PC-3 (cell line): ENCODE measurements around the gene TNRC6B. TPM values are rescaled to one million over a fixed set of nuclear protein-coding genes. Genes with fewer than 3 reads are reported as not detected.

Source experiments
- ATAC-seq: fragments of 200-7000 bp; cut with Tn5 transposase; 2 replicates; pipeline ENCODE4 v1.9.1; 2020; ENCODE audit warnings: mild to moderate bottlenecking, moderate library complexity
- BruUV-seq: library from RNA; stranded (reverse); fragments of 400-500 nt; replicated peaks from 2 replicates; lab custom pipeline; 2021; lab: Mats Ljungman, UMichigan
- CTCF ChIA-PET: fragments of 300-600 bp; sonication (Branson Sonifier 250); formaldehyde crosslinking; loops from one replicate; lab custom pipeline; 2022; ENCODE audit warnings: antibody characterized with exemption; lab: Charles Lee
- POLR2A ChIA-PET: fragments of 300-600 bp; sonication (Branson Sonifier 250); formaldehyde crosslinking; loops from one replicate; lab custom pipeline; 2022; ENCODE audit warnings: antibody characterized with exemption; ENCODE audit not compliant: unreplicated experiment; lab: Charles Lee
- DNase-seq: peaks from one replicate; pipeline ENCODE4 v3.0.0-alpha.2; 2015
- H2AFZ ChIP-seq: fragments of 300-600 bp; sonication (generic); 2 replicates; pipeline ENCODE4 v1.6.0; 2016; ENCODE audit warnings: antibody characterized with exemption, low read length
- H3F3A ChIP-seq: fragments of 300-600 bp; sonication (generic); one replicate; pipeline ENCODE4 v1.6.0; 2017; ENCODE audit warnings: antibody characterized with exemption, low read length, control low read depth, mild to moderate bottlenecking; ENCODE audit not compliant: unreplicated experiment
- H3K27ac ChIP-seq: fragments of 300-600 bp; sonication (generic); 2 replicates; pipeline ENCODE4 v1.5.1; 2016; ENCODE audit warnings: mild to moderate bottlenecking, low read length
- H3K27me3 ChIP-seq: fragments of 300-600 bp; sonication (generic); 2 replicates; pipeline ENCODE4 v1.6.1; 2016; ENCODE audit warnings: low read length, mixed read lengths
- H3K36me3 ChIP-seq: fragments of 300-600 bp; sonication (generic); 2 replicates; pipeline ENCODE4 v1.6.1; 2016; ENCODE audit warnings: low read depth, mixed run types, low read length, mixed read lengths
- H3K4me1 ChIP-seq: fragments of 300-600 bp; sonication (generic); 2 replicates; pipeline ENCODE4 v1.5.1; 2016; ENCODE audit warnings: low read length; ENCODE audit not compliant: insufficient read depth
- H3K4me2 ChIP-seq: fragments of 300-600 bp; sonication (generic); 2 replicates; pipeline ENCODE4 v1.6.0; 2016; ENCODE audit warnings: low read length
- H3K4me3 ChIP-seq: fragments of 300-600 bp; sonication (generic); 2 replicates; pipeline ENCODE4 v1.5.1; 2016; ENCODE audit warnings: mild to moderate bottlenecking, low read length, mixed read lengths
- H3K79me2 ChIP-seq: fragments of 300-600 bp; sonication (generic); 2 replicates; pipeline ENCODE4 v1.6.1; 2017; ENCODE audit warnings: low read length, mixed read lengths
- H3K9ac ChIP-seq: fragments of 300-600 bp; sonication (generic); 2 replicates; pipeline ENCODE4 v1.6.0; 2016; ENCODE audit warnings: mild to moderate bottlenecking, low read length
- H3K9me2 ChIP-seq: fragments of 300-600 bp; sonication (generic); replicated peaks from 2 replicates; pipeline ENCODE4 v1.6.1; 2016; ENCODE audit warnings: mixed run types, low read length, mixed read lengths
- H3K9me3 ChIP-seq: fragments of 300-600 bp; sonication (generic); 2 replicates; pipeline ENCODE4 v1.6.1; 2016; ENCODE audit warnings: low read length, mixed read lengths
- H4K20me1 ChIP-seq: fragments of 300-600 bp; sonication (generic); 2 replicates; pipeline ENCODE4 v1.6.1; 2016; ENCODE audit warnings: low read length, mixed read lengths
- CTCF ChIP-seq: fragments of 300-600 bp; sonication (generic); conservative IDR thresholded peaks from 2 replicates; pipeline ENCODE4 v1.5.1; 2017; ENCODE audit warnings: antibody characterized with exemption, low read depth, mild to moderate bottlenecking, low read length
- EZH2 ChIP-seq: fragments of 300-600 bp; sonication (generic); IDR thresholded peaks from one replicate; pipeline ENCODE4 v1.6.1; 2017; ENCODE audit warnings: antibody characterized with exemption, mild to moderate bottlenecking, low read length; ENCODE audit not compliant: unreplicated experiment
- EZH2phosphoT487 ChIP-seq: fragments of 300-600 bp; sonication (generic); IDR thresholded peaks from 2 replicates; pipeline ENCODE4 v1.6.1; 2018; ENCODE audit warnings: mild to moderate bottlenecking, antibody characterized with exemption, low read length, borderline replicate concordance
- intact Hi-C: fragments of 100-400 bp; cut with micrococcal nuclease; formaldehyde crosslinking; loops from 2 replicates; pipeline ENCODE4 v1.9.0; 2023
- total RNA-seq: library from RNA; depleted of rRNA; stranded (reverse); fragments of >200 nt; gene quantifications from 2 replicates; pipeline ENCODE4 v1.2.3, GENCODE V29; 2014

TNRC6B gene
- total RNA-seq, 1 experiment from 2014 or later, result 21.3 TPM

GRCh38 chr22:40368836-40369235, 191.1 kb downstream of the TNRC6B start:
- ChIA-PET POLR2A (interaction anchor here (0.5 kb wide), 1 partner anchor 583 kb away, joined by 3 read pairs; the partner anchor contains the start of gene RBX1), CTCF (no interaction called here)
- ATAC-seq, result no peak
- Histone ChIP-seq H3F3A (no peaks in the 10 kb centered on the region), H3K9me2 (no peaks in the 10 kb centered on the region), H3K36me3 (peaks cover 11% of the 10 kb centered on the region; the same call in 1 of the 2 replicates), H3K4me1 (no peaks in the 10 kb centered on the region), H3K27ac (no peak overlapping the region), H3K27me3 (no peaks in the 10 kb centered on the region), H2AFZ (no peak overlapping the region), H3K4me3 (no peak overlapping the region), H4K20me1 (no peaks in the 10 kb centered on the region), H3K79me2 (peaks cover 26% of the 10 kb centered on the region), H3K9me3 (no peaks in the 10 kb centered on the region), H3K9ac (no peak overlapping the region), H3K4me2 (no peak overlapping the region)
- intact Hi-C loops, result no loop called here
- no peak for DNase-seq
- BruUV-seq, result no TSS peak
- no peak for TF ChIP-seq EZH2phosphoT487
- TF ChIP-seq EZH2, result no peak
- TF ChIP-seq CTCF, result no peak

- H3K4me1 ChIP-seq, result no peaks in the 10 kb centered on the region
- H2AFZ ChIP-seq, result no peak overlapping the region
- H3K9me2 ChIP-seq, result no peaks in the 10 kb centered on the region
- ChIA-PET POLR2A (no interaction called here), CTCF (no interaction called here)
- intact Hi-C loops, result no loop called here
- no peaks in the 10 kb centered on the region for H3K27me3 ChIP-seq
- no peak overlapping the region for H3K9ac ChIP-seq
- H3K4me2 ChIP-seq, result no peak overlapping the region
- peaks cover 42% of the 10 kb centered on the region for H3K79me2 ChIP-seq
- no peak overlapping the region for H3K4me3 ChIP-seq
- ATAC-seq, result no peak
- no TSS peak for BruUV-seq
- H3K27ac ChIP-seq, result no peak overlapping the region
- no peaks in the 10 kb centered on the region for H4K20me1 ChIP-seq
- no peaks in the 10 kb centered on the region for H3K36me3 ChIP-seq
- TF ChIP-seq CTCF, result no peak
- no peak for TF ChIP-seq EZH2phosphoT487
- no peak for TF ChIP-seq EZH2
- H3F3A ChIP-seq, result no peaks in the 10 kb centered on the region
- DNase-seq, result no peak
- no peaks in the 10 kb centered on the region for H3K9me3 ChIP-seq
Measured at GRCh38 chr22:40374567-40374966, 196.8 kb downstream of the TNRC6B start.

- Histone ChIP-seq H2AFZ (no peak overlapping the region), H3K4me1 (no peaks in the 10 kb centered on the region), H3F3A (no peaks in the 10 kb centered on the region), H3K9me3 (no peaks in the 10 kb centered on the region), H3K4me3 (no peak overlapping the region), H4K20me1 (no peaks in the 10 kb centered on the region), H3K36me3 (no peaks in the 10 kb centered on the region), H3K9me2 (no peaks in the 10 kb centered on the region), H3K79me2 (peaks cover 38% of the 10 kb centered on the region), H3K9ac (no peak overlapping the region), H3K27me3 (no peaks in the 10 kb centered on the region), H3K27ac (no peak overlapping the region), H3K4me2 (no peak overlapping the region)
- ChIA-PET POLR2A (interaction anchor here (0.5 kb wide), 1 partner anchor 492 kb away, joined by 4 read pairs; no protein-coding TSS in a partner anchor), CTCF (no interaction called here)
- no TSS peak for BruUV-seq
- DNase-seq, result no peak
- intact Hi-C loops, result no loop called here
- no peak for ATAC-seq
- no peak for TF ChIP-seq EZH2phosphoT487
- no peak for TF ChIP-seq EZH2
- no peak for TF ChIP-seq CTCF
Measured at GRCh38 chr22:40376149-40376548, 198.4 kb downstream of the TNRC6B start.
